Measurements from ENCODE around the gene EXOG.

Gene EXOG

GRCh38 chr3:38548154-38548931 is 52.2 kb downstream of the EXOG start:
- DNase-seq, result no peak

DNA sequence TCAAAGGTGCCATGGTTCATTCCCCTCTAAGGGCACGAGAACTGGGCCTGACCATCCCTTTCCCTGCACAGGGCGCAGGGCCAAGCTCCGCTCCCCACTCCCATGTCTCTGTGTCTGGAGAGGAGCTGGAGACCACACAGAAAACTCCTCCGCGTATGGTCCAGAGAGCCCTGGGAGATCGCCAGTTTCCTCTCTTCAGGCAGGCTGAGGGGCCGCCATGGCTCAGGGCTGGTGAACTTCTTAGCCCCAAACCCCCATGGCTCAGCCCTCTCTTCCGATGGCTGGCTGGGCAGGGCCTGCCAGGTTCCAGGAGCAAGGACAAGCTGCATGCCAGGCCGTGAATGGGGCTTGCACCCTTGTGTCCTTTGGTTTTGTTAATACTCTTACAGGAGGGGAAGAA is 52.9 kb downstream of the EXOG start:
- DNase-seq, result no peak

DNA sequence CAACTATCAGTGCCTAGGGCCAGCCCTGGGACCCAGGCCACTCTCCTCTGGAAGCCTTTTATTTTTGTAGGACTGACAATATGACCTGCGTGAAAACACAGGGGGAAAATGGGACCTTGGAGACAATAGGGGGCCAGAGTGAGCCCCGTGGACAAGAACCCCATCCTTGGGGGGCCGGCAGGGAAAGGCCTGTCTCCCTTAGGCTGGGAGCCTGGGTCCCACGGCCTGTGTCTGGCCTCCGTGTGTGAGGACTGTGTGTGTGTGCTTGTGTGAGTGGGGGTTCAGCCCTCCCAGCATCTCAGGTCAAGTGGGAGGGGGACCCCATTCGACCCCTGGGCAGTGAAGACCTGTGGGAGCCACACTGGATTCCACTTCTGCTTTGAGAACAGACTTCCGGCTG is 53.3 kb downstream of the EXOG start:
- DNase-seq, result no peak

- no peak for DNase-seq
Observed at GRCh38 chr3:38549957-38550840, 54.1 kb downstream of the EXOG start.

DNA sequence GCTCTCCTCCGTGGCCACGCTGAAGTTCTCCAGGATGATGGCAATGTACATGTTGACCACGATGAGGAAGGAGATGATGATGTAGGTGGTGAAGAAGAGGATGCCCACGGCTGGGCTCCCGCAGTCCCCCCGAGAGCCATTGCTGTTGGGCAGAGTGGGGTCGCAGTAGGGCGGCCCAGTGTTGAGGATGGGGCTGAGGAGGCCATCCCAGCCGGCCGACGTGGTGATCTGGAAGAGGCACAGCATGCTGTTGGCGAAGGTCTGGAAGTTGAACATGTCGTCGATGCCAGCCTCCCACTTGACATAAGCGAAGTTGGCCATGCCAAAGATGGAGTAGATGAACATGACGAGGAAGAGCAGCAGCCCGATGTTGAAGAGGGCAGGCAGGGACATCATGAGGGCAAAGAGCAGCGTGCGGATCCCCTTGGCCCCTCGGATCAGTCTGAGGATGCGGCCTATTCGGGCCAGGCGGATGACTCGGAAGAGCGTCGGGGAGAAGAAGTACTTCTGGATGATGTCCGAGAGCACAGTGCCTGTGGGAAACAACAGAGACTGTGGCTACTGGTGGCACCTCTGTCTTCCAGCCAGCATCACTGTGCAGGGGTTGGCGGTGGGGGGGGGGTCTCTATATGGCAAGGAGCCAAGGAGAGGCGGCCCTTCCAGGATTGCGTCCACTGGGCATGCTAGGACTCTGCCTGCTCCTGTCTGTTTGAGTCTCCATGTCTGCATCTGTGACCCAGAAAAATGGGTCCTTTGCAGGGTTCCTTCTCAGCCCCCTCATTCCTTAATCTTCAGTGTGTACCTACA is 55.1 kb downstream of the EXOG start:
- DNase-seq, result no peak

DNA sequence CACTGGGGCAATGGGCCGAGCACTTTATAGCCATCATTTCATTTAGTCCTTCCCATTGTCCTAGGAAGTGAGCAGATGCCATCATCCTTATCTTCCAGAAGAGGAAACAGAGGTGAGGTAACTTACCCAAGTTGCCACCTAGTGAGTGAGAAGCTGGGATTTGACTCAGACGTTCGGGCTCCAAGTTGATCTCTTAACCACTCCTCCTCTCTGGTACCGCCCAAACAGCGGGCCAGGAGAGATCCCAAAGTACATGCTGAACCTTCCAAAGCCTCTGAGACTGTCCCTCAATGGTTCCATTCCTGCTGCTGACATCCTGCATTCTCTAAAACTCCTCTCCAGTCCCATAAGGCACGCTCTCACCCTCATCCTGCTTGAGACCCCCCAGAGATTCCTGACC is 56.2 kb downstream of the EXOG start:
- DNase-seq, result no peak

- no peak for DNase-seq
Observed at GRCh38 chr3:38553071-38553470, 56.9 kb downstream of the EXOG start.

GRCh38 chr3:38554127-38554827 is 58.1 kb downstream of the EXOG start:
- no peak for DNase-seq

DNA sequence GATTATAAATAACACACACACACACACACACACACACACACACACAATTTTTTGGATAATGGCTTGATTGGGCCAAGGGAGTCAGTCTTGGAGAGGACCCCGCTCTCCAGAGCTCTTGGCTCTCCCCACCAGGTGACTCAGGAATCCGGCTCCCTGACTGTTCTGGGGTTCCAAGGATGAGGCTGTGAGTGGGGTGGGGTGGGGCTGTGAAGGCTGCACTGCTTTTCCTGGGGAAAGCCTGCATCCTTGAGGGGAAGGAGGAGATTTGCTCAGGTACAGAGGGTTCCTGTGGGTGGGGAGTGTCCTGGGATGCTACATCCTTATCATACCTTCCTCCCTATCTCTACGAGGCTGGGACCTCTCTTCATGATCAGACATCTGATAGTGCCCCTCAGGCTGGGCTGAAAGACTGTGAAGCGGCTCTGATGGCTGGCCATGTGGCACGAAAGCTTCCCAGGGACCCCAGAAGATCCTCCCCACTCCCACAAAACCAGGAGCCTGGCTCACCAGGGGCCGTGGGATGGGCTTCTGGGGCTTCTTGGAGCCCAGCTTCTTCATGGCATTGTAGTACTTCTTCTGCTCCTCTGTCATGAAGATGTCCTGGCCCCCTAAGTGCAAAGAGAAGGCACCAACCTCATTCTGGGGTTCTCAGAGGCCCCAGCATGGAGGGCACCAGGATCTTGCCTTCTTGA is 59.2 kb downstream of the EXOG start:
- DNase-seq, result no peak

GRCh38 chr3:38555926-38556325 is 59.8 kb downstream of the EXOG start:
- no peak for DNase-seq

DNA sequence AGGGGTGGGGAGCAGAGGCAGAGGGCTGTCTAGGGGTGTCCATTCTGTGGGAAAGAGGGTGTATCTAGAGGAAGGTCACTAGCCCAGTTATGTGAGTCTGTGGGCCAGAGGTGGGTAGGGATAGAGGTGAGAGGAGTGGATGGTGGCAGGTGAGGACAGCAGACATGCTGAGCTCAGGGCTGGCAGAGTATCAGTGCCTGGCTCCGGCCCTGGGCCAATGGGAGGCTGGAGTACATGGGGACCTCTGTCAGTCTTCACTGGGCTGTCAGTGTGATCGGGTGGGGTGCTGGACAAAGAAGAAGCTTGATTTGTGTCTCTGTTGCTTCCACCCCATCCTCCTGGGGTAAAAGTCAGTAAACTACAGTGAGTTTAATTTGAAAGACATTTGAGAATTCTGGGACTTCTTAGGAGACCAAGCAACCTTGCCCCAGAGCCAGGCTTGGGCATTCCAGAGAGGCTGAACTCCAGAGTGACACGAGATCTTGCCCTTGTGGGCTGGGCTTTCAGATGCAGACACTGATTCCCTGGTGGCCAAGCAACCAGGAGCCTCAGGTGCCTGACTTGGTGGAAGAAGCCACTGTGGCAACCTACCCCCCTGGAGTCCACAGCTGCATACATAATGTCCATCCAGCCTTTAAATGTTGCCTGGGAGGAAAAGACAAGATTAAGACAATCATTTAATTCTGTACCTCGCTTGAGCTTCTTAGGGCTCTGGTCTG is 60.7 kb downstream of the EXOG start:
- DNase-seq, result no peak

DNA sequence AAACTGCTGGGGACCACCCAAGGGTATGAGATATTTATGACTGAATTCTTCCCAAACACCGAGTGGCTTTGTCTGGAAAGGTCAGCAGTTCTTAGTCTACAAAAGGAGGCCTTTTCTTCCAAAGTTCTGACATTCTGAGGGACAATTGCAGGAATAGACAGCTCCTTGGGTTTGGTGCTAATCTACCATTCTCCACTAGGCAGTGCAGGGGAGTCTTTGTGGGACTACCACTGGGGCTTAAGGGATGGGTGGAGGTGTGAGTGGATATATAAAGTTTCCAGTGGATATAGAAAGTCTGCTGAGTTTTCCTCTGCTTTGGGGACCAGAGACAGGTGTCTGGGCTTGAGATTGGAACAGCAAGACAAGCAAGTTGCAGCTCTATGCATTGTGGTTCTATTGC is 62.7 kb downstream of the EXOG start:
- DNase-seq, result no peak

DNA sequence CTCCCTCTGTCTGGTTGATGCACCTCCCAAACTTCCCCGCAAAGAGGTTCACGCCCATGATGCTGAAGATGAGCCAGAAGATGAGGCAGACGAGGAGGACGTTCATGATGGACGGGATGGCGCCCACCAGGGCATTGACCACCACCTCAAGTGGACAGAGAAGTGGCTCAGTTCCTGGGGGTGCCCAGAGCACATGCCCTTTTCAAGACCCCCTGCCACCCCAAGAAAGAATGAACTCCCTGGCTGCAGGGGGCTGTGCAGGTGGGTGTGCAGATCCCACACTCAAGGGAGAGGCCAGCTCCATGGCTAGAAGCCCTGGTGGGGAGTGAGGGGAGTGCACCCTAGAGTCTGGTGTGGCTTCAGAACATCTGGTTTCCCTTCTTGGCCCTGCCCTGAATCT is 64.1 kb downstream of the EXOG start:
- DNase-seq, result no peak

DNA sequence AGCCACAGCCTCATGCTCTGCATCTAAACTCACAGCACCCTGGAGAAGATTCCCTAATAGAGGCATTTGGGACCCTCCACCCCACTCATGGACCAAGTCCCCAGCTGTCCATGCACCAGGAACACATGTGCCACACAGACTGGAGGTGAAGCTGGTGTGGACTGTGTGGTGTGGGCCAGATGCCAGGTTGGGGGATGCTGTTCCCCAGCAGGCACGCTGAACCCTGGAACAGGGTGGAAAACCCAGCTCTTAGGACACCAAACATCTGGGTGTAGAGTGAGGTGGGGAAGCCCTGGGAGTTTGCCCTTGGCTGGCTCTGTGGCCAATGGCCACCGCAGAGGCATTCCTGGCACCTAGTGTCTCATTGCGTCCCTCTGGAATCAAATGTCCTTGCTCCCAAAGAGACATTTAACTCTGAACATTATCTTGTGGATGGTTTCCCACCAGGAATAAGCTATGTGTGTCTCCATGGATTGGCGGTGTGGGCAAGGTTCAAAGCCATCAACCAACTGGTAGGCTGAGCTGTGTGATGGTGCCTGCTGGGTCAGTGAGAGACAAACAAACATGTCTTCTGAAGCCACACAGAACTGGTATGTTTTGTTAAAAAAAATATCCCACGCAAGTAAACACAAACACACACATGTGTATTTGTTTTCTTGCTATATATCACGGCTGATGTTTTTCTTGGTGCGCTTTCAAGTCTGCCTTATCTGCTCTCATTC is 65.0 kb downstream of the EXOG start:
- no peak for DNase-seq

DNA sequence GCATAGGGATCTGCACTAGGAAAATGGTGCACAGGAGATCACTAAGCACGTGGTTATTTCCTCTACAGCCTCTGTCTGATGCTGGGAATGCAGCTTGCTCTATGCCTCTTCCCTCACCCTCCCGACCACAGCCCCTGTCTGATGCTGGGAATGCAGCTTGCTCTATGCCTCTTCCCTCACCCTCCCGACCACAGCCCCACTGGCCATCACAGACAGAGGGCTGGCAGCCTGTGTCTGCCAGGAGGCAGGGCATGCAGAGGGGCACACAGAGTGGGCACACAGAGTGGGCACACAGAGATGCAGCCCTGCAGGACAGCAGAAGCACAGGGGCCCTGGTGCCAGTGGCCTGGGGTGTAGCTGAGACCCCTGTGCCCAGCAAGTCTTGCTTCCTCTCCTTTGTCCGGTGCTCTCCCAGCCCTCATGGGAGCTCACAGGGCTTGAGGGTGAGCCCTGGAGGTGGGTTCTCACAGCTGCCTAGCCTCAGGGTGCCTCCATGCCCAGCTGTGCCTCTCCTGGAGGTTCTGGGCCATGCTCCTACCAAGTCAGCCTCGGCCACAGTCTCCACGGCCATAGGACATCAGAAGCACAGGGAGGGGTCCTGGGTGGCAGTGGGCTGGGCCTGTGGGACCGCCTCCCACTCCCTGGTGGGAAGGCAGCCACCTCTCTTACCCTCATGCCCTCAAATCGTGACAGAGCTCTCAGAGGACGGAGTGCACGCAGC is 65.8 kb downstream of the EXOG start:
- DNase-seq, result no peak

DNA sequence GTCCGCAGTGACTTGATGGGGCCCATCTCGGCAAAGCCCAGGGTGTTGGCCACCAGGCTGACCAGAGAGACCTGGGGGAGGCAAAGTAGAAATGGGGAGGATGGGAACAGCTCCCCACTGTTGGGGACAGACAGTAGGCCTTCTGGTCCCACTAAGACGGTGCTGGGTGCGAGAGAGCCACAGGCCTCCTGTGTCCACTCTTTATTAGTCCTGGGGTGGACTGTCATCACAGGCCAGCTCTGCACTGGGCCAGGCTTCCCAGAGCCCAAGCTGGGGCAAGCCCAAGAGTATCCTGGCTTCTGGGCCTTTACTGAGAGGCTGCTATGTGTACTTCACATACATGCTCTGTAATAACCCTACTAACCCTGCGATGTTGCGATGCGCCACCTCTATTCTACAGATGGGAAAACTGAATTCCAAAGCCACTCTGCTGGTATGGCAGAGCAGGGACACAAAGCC is 66.4 kb downstream of the EXOG start:
- DNase-seq, result no peak

DNA sequence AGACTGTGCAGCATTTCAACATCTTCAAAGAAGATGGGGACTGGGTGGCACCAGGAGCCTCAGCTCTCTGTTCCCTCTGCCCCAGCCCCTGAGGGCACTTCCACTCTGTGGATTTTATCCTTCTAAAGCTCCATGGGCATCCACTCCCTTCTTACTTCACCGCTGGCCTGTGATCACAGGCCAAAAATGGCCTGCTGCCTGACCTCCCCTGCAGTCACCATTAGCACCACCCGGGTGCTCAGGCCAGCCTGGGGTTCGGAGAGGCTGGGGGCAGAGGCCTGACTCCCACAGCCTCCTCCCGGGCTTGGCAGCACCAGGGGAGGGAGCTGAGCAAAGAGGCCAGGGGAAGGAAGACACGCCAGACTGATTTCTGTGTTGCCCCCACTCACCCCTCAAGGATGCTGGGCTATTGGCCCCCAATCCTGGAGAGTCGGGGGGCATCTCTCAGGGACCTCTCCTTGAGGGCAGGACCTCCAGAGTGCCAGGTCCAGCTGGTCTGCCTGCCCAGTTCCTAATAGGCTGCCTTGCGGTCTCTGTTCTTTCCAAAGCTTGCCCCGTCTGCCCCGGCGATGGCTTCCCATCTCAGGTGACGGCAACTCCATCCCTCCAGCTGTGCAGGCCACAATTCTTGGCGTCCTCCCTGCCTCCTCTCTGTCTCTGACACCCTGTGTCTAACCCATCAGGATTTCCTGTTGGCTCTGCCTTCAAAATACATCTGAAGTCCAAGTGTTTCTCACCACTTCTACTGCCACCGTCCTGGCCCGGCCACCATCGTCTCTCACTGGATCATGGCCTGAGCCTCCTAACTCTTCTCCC is 67.1 kb downstream of the EXOG start:
- DNase-seq, result no peak

- DNase-seq, result no peak
Observed at GRCh38 chr3:38563886-38564270, 67.7 kb downstream of the EXOG start.
